Cerebellar nuclear complex (tissue), 1 donor: ENCODE data around the gene HOXB9.
A peak's percentile ranks its signal among the peaks of the same experiment; 100 is the strongest.

Experiments used
- DNase-seq, 2 experiments: peaks; one replicate each; lab custom pipeline; 2025; lab: John Stamatoyannopoulos, UW

Gene HOXB9

DNA sequence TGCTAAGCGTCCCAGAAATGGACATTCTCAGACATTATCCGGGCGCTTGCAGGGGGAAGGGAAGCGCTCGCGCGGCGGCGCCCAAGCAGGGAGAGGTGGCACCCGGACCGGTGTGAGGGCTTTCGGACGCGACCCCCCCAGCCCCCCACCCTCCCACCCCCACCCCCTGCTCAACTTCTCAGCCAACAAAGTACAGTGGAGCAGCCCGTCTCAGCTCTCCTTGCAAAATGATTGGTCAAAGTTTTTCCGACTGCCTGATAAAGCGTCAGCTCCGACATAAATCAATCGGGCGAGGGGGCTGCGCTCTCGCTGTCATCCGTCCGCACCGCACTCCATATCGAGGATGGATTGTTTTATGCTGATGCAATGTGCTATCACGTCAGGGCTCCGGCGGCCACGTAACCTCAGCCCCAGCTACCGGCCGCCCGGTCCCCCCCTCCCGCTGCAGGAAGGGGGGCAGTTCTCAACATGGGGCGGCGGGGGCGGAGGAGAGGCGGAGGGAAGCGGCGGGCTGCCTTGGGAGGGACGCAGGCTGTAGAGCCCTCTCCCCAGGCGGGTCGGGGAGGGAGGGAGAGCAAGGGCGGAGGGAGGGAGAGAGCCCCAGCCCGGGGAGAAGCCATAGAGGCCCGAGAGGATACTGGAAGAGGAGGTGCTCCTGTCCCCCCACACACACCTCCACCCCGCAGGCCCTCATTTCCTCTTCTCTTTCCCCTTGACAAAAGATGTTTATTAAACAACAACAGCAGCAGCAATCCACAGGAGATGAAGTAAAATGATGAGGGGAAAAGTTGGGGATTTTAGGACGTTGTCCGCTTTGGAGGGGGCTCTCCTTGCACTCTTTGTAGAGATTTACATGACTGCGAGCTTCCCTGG is at the start of gene HOXB9:
HOXB9 (minus strand) TSS at position 114 of the 873 bp plus-strand sequence; CDS start at position 25, 89 bp downstream.
- DNase-seq: no peak

DNA sequence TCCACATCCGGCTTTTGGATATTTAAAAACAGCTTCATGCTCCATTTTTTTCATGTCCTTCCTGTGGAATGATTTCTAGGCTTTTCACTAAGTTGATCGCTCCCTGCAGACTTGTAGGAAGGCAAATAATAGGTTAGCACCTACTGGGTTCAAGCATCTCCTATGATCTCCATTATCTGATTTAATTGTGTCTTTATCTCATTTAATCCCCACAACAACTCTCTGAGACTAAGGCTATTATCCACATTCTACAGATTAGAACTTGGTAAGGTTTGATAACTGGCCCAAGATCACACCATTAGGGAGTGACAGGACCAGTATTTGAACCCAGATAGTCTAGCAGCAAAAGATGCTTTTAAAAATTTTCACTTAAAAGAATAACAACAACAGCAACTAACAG is 46.2 kb upstream of the HOXB9 start:
- no peak for DNase-seq

DNA sequence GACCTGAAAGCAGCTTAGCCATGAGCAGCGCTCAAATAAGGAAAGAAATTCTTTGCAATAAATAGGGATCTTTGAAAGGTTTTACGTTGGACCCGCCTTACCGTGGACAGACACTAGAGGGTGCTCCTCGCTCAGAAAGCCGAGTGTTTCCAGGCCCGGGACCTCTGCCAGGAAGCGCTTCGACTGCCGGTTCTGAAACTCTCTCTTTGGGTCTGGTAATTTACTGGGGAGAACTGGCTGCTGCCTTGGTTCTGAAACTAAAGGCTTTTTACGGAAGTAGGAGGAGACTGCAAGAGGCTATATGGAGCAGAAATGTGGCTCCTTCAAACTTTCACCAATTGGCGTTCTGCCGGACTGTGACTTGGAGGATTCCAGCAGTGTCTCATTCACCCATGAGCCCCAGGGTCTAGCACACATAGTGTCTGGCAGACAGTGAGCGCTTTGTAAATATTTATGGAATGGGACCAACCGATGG is 45.6 kb upstream of the HOXB9 start:
- DNase-seq: peak in 1 of 2 experiments; percentile 2

DNA sequence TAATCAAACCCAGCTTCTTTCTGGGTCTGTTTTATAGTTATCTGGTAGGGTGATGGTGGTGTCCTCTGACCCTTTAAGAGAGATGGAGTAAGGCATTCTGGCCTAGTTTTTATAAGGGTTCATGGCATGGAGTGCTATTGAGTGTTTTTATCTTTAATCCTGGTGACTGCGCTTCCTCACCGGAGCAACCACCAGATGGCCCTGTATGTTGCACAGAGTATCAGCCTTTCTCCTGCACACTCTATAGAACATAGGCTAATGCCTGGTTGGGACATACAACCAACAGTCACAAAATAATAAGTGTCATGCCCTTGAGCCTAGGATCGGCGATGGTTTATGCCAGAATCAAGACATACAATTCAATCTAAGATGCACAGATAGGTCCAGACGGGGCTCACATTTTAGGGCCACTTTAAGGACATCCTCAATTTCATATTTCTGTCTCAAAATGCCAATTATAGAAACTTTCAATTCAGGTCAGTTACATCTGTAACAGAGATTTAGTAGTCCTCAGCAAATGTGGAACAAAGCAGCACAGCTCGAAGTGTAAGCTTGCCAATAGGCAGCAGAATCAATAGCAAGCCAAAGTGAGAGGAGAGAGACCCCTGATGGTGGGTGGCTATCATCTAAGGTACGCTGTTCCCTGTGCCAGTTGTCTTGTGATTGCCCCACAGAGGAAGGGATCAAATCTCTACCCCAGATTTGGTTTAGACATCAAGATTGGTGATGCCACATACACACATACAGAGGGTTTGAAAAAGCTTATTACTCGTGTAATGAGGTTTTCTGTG is 37.2 kb upstream of the HOXB9 start:
- DNase-seq: no peak

DNA sequence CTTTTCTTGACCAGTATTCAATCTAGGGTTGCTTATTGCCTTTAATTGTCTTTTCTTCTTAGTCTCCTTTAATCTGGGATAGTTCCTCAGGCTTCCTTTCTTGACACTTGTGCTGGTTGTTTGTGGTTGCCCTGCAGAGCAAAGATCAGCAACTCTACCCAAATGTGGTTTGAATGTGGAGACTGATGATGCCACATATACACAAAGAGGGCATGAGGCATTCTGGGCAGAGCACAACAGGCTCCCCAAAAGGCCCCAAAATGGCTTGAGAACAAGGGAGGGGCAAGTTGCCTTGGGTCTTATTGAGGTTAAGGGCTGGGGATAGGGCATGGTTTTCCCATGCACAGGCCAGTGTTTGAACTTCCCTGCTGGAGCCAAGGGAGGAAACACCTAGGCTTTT is 29.8 kb upstream of the HOXB9 start:
- no peak for DNase-seq

DNA sequence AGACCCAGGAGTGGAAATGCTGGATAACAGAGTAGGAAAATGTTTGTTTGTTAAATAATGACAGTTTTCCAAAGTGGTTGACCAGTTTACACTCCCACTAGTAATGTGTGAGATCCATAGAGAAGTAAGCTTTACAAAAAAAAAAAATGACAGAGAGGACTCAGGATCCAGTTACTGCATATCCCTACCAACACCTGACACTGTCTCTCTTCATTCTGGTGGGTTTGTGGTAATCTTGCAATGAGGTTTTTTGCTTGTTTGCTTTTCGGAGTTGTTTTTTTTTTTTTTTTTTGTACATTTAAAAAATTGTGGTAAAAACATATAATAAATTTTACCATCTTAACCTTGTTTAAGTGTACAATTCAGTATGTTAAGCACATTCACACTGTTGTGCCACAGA is 23.6 kb upstream of the HOXB9 start:
- DNase-seq: no peak

DNA sequence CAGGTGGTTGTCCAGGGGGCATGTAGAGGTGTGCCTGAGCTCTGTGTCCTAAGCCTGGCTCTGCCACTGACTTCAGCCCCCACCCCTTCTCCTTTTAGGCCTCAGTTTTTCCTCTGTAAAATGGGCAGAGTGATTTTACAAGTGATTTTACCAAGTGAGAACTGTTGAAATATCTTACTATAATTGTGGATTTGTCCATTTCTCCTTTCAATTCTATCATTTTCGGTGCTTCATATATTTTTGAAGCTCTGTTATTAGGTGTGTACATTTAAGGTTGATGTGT is 21.7 kb upstream of the HOXB9 start:
- DNase-seq: no peak

DNA sequence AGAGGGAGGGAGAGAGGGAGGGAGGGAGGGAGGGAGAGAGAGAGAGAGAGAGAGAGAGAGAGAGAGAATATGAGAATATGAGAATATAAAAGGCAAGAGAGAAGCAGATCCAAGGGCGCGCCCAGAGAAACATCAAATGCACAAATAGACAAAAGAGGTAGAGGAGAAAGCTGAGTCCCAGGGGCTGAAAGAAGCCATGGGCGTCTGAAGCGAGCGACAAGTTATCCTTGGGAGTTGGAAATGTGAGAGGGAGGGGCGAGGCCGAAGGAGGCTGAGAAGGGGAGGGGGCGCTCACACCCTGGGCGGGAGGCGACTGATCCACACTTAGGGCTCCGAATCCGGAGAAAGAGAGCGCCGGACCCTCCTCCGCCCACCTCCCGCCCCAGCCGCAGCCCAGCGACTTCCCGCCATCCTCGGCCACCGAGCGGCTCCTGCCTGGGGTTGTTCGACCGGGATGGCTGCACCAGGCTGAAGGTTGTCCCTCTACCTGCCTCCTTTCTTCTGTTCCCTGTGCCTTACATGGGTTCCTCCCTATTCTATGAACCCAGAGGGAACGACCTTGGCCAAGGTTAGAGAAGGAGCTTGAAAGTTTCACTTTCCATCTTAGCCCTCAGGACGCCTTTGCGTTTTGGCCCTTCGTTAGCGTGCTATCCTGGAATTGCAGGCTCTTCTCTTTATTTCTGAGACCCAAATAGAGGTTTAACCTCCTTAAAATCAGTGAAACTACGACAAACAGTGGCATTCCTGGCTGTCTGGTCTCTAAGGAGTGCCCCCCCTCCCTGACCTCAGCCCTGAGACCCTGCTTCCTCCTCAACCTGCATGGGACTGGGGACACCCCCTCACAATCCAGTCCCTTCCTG is 21.2 kb upstream of the HOXB9 start:
- DNase-seq: no peak

DNA sequence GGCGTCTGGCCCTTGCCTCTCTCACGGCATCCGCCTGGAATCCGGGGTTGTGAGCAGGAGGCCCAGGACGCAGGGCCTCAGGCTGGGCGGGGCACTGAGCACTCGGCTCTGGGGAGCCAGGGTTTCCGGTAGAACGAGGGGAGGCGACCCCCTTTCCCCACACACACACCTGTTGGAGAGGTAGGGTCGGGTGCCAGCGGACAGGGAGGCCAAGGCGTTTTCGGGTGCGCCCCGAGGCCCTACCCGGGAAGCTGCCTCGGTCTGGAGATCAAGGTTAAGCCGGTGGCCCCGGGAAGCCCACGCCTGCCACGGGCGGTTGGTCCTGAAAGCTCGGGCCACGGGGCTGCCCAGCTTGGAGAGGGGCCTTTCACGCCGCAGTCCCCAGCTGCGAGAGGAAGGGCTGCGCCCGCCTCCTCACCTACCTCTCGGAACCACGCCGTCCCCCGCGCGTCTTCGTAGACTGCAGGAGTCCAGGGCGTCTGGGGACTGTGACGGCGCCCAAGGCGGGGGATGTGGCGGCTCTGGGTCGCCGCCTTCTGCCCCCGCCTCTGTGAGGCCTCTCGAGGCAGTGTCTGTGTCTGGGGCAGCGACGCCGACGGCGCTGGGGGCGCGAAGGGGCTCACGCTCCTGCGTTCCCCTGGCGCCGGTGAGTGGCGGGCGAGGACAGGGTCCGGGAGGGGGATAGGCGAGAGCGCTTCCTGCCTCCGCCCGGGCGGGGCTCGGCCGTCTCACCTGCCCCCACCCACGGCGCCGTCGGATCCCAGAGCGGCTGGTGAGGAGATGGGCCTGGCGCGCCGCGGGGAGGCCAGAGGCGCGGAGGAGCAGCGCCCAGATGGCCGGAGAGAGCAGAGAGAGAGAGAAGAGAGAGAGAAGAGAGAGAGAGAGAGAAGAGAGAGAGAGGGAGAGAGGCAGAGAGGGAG is 20.3 kb upstream of the HOXB9 start:
- no peak for DNase-seq

DNA sequence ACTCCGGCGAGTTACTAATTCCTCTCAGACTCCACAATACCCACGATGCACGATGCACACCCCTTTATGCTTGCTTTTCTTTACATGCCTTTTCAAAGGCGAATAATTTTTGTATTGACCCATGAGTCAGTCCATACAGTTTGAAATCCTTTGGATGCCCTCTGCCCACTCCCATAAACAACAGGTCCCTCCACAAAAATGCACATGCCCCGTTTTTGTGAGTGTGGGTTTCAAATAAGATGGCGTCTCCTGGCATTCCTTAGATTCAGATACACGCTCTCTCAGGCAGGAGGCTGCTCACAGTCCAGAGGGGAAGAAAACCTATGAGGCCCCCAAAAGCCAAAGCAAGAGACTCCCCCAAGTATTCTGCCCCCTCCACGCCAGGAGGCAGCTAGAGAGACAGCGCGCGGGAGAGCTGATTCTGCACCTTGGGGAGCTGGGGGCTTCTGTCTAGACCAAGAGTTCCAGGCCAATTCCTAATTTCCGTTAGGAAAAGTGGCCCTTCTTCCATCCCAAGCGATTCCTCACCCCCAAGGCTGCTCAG is 19.6 kb upstream of the HOXB9 start:
- DNase-seq: no peak

DNA sequence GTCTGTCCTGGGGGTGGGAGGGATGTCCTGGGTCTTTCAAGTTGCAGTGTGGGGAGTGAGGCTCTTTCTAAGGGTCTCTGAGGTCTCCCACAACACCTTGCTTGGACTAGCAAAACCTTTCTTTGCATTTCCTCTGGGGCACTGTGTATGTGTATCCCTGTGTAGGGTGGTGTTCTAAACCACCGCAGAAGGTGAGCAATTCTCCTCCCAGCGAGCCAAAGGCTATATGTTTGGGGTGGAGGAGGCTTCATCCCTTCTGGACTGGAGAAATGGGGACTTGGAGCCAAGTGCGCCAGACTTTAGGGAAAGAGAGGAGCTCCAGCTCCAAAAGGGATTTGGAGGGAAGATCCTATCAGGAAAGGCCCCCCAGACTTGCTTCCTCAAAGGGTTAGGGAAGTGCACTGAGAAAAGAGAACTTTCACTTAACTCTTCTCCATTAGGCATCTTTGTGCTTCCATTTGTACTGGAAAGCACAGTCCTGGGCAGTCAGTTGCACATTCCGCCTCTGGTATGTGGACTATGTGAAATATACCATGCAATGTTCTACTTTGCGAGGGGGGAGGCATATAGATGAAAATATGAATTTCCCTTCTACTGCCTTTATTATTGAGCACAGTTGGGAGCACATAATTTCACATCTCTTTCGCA is 18.9 kb upstream of the HOXB9 start:
- DNase-seq: no peak

DNA sequence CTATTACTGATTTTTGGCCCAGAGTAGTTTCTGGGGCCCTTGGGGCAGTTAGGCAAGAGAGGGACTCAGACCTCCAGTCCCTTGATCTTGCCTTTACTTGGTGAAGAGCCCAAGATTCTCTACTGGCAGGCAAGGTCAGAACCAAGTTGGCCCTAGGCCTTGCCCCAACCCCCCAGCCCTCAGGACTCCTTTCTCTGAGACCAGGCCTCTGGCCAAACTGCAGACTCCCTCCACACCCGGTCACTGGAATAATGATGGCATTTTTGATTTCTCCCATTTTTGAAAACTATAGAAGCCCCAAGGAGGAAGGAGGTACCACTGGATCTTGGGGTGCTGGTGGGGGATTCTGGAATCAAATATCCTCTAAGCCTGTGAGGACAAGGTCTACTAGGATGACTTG is 18.0 kb upstream of the HOXB9 start:
- no peak for DNase-seq

DNA sequence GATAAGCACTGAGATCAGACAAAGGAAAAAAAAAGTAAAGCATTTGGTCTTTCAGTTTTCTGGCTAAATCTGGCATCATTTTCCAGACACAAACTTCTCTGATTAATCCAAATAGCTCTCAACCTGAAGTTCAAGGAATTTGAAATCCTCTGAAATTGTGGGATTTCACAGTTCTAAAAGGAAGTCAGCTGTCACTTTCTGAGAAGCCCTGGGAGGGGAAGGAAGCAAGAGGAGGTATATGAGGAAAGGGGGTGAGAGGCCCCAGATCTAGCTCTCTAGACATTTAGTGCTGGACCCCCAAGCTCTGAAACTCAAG is 17.5 kb upstream of the HOXB9 start:
- DNase-seq: no peak

DNA sequence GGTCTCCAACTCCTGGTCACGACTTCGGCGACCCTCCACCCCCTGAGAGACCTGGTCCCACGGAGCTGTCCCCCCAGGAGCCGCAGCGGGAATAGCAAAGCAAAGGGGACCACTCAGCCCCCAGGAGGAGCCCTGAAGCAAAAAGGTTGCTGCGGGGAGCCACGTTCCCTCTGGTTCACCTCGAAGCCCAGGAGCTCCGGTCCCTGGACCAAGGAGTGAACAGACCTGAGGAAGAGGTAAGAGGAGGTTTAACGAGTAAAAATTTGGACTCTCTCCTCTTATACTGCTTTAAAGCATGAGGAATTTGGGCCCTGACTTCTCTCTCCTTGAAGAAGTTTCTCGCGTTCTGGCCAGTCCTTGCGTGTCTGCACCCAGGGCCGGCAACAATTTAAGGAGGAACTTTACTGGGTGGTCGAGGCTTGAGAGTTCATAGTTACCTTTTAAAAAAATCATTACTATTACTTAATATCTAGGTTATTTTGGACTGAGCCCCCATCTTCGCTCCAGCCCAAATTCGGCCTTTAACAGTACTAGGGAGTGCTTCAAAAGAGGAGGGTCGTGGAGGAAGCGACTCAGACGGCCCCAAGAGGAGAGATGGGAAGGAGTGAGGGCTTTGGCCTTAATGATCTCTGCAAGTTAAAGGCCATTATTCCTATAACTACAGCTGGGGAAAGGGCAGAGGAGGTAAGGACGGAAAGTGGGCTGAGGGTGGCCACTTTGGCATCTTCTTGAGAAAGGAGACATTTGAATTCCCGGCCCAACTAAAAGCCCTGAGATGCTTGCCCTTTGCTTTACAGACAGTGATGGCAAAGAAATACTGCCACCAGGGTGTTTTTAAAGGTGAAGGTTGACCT is 16.9 kb upstream of the HOXB9 start:
- DNase-seq: no peak

DNA sequence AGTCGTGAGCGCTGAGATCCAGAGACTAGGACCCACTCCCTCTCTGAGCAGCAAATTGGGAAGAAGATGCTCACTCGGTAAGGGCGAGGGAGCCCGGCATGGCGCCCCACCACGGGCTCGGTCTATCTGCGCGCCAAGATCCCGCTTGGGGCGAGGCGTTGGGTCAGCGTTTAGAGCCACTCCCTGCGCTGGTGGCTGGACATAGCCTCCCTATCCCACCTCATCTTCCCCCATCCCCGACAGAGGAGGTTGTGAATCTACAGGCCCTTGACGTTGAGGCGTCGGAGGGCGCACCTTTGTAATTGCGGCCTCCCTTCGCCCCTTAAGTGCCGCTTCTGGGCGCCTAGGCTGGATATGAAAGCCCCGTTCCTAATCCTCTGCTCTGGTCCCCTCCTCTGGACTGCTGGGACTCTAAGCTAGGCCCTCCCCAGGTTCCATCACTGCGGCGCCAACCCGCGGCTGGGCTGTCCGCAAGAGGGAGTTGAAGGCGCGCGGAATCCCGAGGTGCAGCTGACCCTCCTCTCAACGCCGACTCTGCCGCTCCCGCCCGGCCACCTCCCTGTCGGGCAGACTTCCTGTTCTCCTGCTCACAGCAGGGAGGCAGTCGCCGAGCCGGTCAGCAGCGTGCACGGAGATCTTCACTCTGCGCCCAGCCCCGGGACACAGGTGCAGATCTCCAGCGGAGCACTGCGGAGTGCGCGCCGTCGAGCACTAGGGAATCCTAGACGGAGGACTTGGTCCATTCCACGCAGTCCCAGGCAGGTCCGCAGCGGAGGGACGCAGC is 16.1 kb upstream of the HOXB9 start:
- no peak for DNase-seq

DNA sequence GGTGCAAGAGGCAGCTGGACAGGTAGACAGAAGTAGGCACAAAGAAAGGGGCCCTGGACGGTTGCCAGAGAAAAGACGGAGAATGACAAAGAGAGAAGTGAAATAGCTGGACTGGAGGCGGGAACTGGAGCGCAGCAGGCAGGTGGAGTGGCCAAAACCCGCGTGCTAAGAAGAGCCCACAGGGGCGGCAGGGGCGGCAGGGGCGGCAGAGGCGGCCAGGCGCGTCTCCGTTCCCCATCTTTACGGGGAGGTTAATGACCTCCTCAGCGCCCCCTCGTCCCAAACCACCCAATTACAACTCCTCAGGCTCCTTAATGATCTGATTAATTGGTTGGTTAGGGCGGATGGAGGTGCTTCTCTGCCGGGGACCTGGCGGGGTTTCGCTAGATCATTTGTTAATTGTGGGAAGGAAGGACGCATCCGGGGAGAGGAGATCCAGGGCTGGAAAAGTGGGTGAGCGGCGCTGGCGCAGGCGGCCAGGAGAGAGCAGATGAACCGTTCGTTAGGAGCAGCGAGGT is 15.4 kb upstream of the HOXB9 start:
- no peak for DNase-seq

DNA sequence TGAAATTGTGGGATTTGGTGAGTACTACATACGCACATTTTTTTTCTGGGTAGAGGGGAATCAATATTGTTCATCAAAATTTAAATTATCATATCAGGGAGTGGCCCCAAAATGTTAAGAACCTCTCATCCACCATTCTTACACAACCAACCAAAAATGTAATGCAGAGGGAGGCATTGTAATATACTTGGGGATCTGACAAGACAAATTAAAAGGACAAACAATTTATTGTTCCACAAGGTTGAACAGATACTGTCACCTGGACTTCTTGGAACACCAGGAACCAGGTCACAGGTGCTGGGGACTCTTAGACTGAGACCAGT is 14.7 kb upstream of the HOXB9 start:
- DNase-seq: no peak

DNA sequence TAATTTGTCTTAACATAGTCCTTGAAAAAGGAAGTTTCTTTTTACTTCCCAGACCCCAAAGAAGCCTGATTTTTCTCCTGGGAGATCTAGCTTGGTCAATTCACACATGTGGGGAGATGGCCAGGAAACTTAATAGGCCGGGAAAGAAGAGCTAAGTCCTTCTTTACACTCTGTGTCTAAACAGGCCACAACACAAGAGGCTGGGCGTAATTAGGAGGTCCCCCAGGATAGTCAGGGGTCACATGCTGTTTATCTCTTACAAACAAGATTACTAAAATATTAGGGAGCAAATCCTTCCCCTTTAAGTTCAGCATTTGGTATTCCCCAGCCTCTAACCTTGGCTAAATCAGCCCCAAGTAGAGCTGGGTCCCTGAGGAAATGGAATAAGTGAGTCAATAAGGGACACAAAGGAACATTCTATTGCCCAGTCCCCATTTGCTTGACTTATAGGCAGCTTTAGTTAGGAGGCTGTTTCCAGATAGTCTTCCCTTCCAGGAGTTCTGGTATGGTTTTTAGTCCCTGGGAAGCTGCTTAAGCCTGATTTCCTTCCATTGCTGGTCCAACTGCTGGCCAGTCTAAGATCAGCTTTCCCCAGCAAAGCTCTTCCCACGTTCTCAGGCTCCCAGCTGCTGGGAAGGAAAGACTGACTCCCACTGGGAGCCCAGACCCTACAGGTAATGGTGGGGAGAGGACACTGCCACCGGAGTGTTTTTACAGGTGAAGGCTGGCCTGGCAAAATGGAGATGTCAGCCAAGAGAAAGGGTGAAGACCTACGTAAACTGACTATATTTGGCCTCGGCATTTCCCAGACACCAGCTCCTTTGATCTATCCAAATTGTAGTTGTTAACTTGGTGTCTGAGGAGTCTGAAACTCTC is 14.1 kb upstream of the HOXB9 start:
- DNase-seq: no peak
